Renal pelvis (tissue), 4 donors: Measurements from ENCODE around the gene PIK3CD. TPM values are rescaled to one million over a fixed set of nuclear protein-coding genes. Genes with fewer than 3 reads are reported as not detected.

ENCODE experiments used
- DNase-seq: peaks from one replicate; pipeline ENCODE4 v3.0.0-alpha.2; 2013
- polyA plus RNA-seq, 3 donors: library from polyadenylated mRNA; unstranded; fragments of 120-200 nt; gene quantifications; one replicate each; pipeline ENCODE4 v1.2.1, GENCODE V29; 2013; ENCODE audit not compliant: insufficient read length in 3 of 3

Gene PIK3CD
- polyA plus RNA-seq, 3 donors = 7.0 to 10.4 (median 8.2) TPM

GRCh38 chr1:9768983-9769382 lies 117.5 kb downstream of the PIK3CD start:
- DNase-seq = no peak

GRCh38 chr1:9770298-9770697 lies 118.8 kb downstream of the PIK3CD start:
- no peak for DNase-seq

GRCh38 chr1:9774712-9775679 lies 123.5 kb downstream of the PIK3CD start:
- no peak for DNase-seq

GRCh38 chr1:9776685-9777084 lies 125.2 kb downstream of the PIK3CD start:
- no peak for DNase-seq

Other genes with a start within 250 kb of the PIK3CD start
- 1 to 10 TPM; 3.8 to 4.2 (median 4.1) TPM for gene SLC25A33, start 112.3 kb upstream of the PIK3CD start, polyA plus RNA-seq
- 10 to 100 TPM; 19.0 to 23.5 (median 20.4) TPM for gene TMEM201, start 62.8 kb upstream of the PIK3CD start, polyA plus RNA-seq
- 100 to 1,000 TPM; 143 to 163 (median 161) TPM for gene CLSTN1, start 172.2 kb downstream of the PIK3CD start, polyA plus RNA-seq